Amniotic epithelial cell (primary cell): ENCODE data around the gene ADCY1.

Experiments
- DNase-seq: peaks from one replicate; pipeline ENCODE4 v3.0.0-alpha.2; 2010; ENCODE audit warnings: low read depth

ADCY1 gene

GRCh38 chr7:45653209-45653907 is 79.2 kb downstream of the ADCY1 start:
- no peak for DNase-seq

GRCh38 chr7:45654341-45654740 is 80.2 kb downstream of the ADCY1 start:
- no peak for DNase-seq

GRCh38 chr7:45655539-45655938 is 81.4 kb downstream of the ADCY1 start:
- DNase-seq: no peak

GRCh38 chr7:45656431-45656830 is 82.3 kb downstream of the ADCY1 start:
- DNase-seq: no peak

GRCh38 chr7:45657136-45657889 is 83.1 kb downstream of the ADCY1 start:
- no peak for DNase-seq

GRCh38 chr7:45657890-45658715 is 83.9 kb downstream of the ADCY1 start:
- no peak for DNase-seq

- no peak for DNase-seq
Observed at GRCh38 chr7:45658716-45659495, 84.7 kb downstream of the ADCY1 start.

GRCh38 chr7:45659496-45660139 is 85.5 kb downstream of the ADCY1 start:
- DNase-seq: no peak

- no peak for DNase-seq
Observed at GRCh38 chr7:45660201-45660900, 86.2 kb downstream of the ADCY1 start.

GRCh38 chr7:45660901-45661211 is 86.7 kb downstream of the ADCY1 start:
- no peak for DNase-seq

GRCh38 chr7:45661302-45661995 is 87.3 kb downstream of the ADCY1 start:
- no peak for DNase-seq

GRCh38 chr7:45662018-45662417 is 87.8 kb downstream of the ADCY1 start:
- no peak for DNase-seq

GRCh38 chr7:45662540-45663166 is 88.5 kb downstream of the ADCY1 start:
- DNase-seq: no peak

- DNase-seq: no peak
Observed at GRCh38 chr7:45663167-45663921, 89.2 kb downstream of the ADCY1 start.

GRCh38 chr7:45663965-45664633 is 89.9 kb downstream of the ADCY1 start:
- no peak for DNase-seq

- no peak for DNase-seq
Observed at GRCh38 chr7:45665172-45665571, 91.0 kb downstream of the ADCY1 start.

- DNase-seq: no peak
Observed at GRCh38 chr7:45670227-45670626, 96.1 kb downstream of the ADCY1 start.

- DNase-seq: no peak
Observed at GRCh38 chr7:45670717-45671116, 96.5 kb downstream of the ADCY1 start.
